Fibroblast of the aortic adventitia (primary cell): Measurements from ENCODE around the gene NUDT16. TPM values are rescaled to one million over a fixed set of nuclear protein-coding genes. Genes with fewer than 3 reads are reported as not detected.

Source experiments
- DNase-seq: peaks from one replicate; pipeline ENCODE4 v3.0.0-alpha.2; 2010; ENCODE audit warnings: low read depth
- H3K4me3 ChIP-seq: 2 replicates; pipeline ENCODE4 v1.5.1; 2011; ENCODE audit warnings: low read depth, mild to moderate bottlenecking, control low read depth, low read length, moderate library complexity
- CTCF ChIP-seq: IDR thresholded peaks from 2 replicates; pipeline ENCODE4 v1.5.1; 2011; ENCODE audit warnings: mild to moderate bottlenecking, low read length, control low read depth, inconsistent platforms; ENCODE audit not compliant: insufficient read depth
- total RNA-seq: library from RNA; depleted of rRNA; stranded (reverse); fragments of >200 nt; gene quantifications from 2 replicates; pipeline ENCODE4 v1.2.3, GENCODE V29; 2012; ENCODE audit warnings: low replicate concordance

Gene NUDT16
- total RNA-seq, 1 donor, result 11.5 TPM

- H3K4me3 ChIP-seq, result no peak overlapping the region
- no peak for TF ChIP-seq CTCF
- DNase-seq, result no peak
These were observed 23.8 kb downstream of the NUDT16 start for GRCh38 chr3:131405411-131405810.

DNA sequence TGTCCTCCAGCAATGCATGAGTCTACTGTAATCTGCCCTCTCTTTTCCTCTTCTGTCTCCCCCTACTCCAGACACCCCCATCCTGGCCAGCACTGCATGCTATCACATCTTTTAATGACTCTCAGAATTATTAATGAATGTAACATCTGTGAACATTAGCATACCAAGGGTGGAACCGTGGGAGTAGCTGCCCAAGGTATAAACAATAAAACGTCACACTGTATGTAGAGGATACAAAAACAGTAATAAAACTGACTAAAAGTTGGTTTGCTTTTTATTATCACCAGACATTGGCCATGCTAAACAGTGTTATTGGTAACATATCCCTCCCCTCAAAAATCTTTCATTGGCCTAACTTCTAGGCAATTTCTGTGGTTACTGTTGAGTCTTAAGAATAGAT lies 24.7 kb downstream of the NUDT16 start:
- H3K4me3 ChIP-seq, result no peak overlapping the region
- no peak for TF ChIP-seq CTCF
- DNase-seq, result no peak

GRCh38 chr3:131417751-131418150 lies 36.2 kb downstream of the NUDT16 start:
- no peak for DNase-seq
- H3K4me3 ChIP-seq, result no peak overlapping the region
- no peak for TF ChIP-seq CTCF

DNA sequence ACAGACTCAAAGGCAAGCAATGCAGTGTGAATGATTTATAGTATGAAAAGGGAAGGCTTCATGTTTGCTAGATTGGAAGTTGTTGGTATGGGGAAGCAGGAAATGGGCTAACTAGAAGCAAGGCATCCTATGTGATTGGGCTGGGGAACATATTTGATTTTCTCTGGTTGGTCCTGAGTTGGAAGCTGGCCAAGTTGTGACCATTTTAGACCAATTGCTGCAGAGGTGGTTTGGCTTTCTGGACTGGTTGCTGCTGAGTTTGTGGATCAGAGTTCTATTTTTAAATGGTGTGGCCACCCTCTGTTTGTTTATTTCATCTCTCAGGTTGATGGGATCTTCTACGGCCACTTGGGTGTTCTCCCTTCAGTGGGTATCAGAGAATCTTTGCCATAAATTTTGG lies 39.7 kb downstream of the NUDT16 start:
- no peak overlapping the region for H3K4me3 ChIP-seq
- no peak for DNase-seq
- TF ChIP-seq CTCF, result no peak

GRCh38 chr3:131421957-131422498 lies 40.5 kb downstream of the NUDT16 start:
- H3K4me3 ChIP-seq, result no peak overlapping the region
- DNase-seq, result peak; percentile 3
- no peak for TF ChIP-seq CTCF

DNA sequence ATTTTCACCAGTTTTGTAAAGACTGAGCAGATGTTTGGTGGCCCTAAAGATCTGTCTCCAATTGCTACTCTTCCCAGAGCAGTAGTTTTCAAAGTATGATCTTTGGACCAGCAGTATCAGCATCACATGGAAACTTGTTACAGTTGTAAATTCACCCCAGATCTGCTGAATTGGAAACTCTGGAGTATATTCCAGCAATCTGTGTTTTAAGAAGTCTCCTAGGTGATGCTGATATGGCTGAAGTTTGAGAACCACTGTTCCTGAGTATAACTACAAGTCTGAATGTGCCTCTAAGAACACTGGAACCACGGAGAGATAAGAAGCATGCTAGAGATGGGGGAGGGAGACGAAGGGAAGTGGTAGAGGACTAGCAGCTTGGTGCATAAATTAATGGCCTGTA lies 45.7 kb downstream of the NUDT16 start:
- DNase-seq, result no peak
- TF ChIP-seq CTCF, result no peak
- no peak overlapping the region for H3K4me3 ChIP-seq

DNA sequence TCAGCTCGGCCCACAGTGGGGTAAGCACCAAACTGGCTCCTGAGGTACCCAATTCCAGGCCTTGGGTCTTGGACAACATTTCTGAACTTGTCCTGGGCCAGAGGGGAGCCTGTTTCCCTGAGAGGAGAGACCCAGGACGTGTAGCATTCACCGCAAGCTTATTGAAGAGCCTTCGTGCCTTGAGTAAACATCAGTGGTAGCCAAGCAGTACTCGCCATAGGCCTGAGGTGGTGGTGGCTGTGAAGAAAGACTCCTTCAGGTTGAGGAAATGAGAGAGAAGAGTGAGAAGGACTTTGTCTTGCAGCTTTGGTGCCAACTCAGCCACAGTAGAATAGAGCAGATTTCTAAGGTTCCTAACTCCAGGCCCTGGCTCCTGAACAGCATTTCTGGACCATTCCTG lies 50.2 kb downstream of the NUDT16 start:
- no peak for TF ChIP-seq CTCF
- no peak for DNase-seq
- no peak overlapping the region for H3K4me3 ChIP-seq
